Left lung (tissue), 10 donors: ENCODE data around the gene DYRK1A. TPM values are rescaled to one million over a fixed set of nuclear protein-coding genes. Genes with fewer than 3 reads are reported as not detected.

Experiments used
- ATAC-seq: fragments of 200-7000 bp; cut with Tn5 transposase; one replicate; pipeline ENCODE4 v1.9.1; 2020; ENCODE audit warnings: moderate library complexity
- DNase-seq, 4 donors: peaks; one replicate each; pipeline ENCODE4 v3.0.0-alpha.2; 2013 to 2020
- H3K27ac ChIP-seq, 2 donors: fragments of 200-600 bp; sonication (generic) in 1 of 2; one replicate each; pipeline versions ENCODE4 v1.5.0 to v1.8.0; 2020 to 2021
- H3K27me3 ChIP-seq, 2 donors: fragments of 200-600 bp; sonication (generic) in 1 of 2; one replicate each; pipeline versions ENCODE4 v1.5.0 to v1.8.0; 2020 to 2021
- H3K36me3 ChIP-seq, 2 donors: fragments of 200-600 bp; sonication (generic) in 1 of 2; one replicate each; pipeline versions ENCODE4 v1.5.0 to v1.8.0; 2020 to 2021
- H3K4me1 ChIP-seq, 2 donors: fragments of 200-600 bp; one replicate each; pipeline ENCODE4 v1.8.0; 2021
- H3K4me3 ChIP-seq, 2 donors: fragments of 200-600 bp; sonication (generic) in 1 of 2; one replicate each; pipeline versions ENCODE4 v1.5.0 to v1.8.0; 2020 to 2021; ENCODE audit warnings: mild to moderate bottlenecking in 1 of 2
- H3K9me3 ChIP-seq, 2 donors: fragments of 200-600 bp; sonication (generic) in 1 of 2; one replicate each; pipeline versions ENCODE4 v1.5.0 to v1.8.0; 2020 to 2021
- CTCF ChIP-seq, 2 donors: fragments of 200-600 bp; sonication (generic) in 1 of 2; IDR thresholded peaks; one replicate each; pipeline versions ENCODE4 v1.5.0 to v1.8.0; 2021; ENCODE audit warnings: antibody characterized with exemption in 2 of 2
- intact Hi-C, 2 donors: fragments of 100-400 bp; cut with DNase I; formaldehyde crosslinking; loops; one replicate each; pipeline versions ENCODE4 v1.11.2 to v1.14.2; 2022
- polyA plus RNA-seq, 6 donors: library from polyadenylated mRNA; unstranded; fragments of 120-200 nt; gene quantifications; one replicate each; pipeline ENCODE4 v1.2.1, GENCODE V29; 2013; ENCODE audit not compliant: insufficient read length in 6 of 6
- total RNA-seq, 2 donors: library from RNA; stranded (reverse); fragmentation: NEBNext Ultra II Directional; extraction: Animal tissue kit (Norgen Biotek cat#: 25700); gene quantifications; one replicate each; pipeline ENCODE4 v1.2.1, GENCODE V29; 2021
- donor health status: DM: no; HTN: yes; CAD: no.
- donor health status: DM: no; HTN: no; CAD: no.

The DYRK1A gene
- total and polyA plus RNA-seq, 8 donors = 57.0 to 69.9 (median 65.8) TPM

- Histone ChIP-seq H3K4me1 (peaks cover 5 to 8% of the 10 kb centered on the region in 2 donors), H3K4me3 (no peak overlapping the region), H3K27me3 (peaks cover 0 to 33% of the 10 kb centered on the region in 2 donors), H3K27ac (no peak overlapping the region), H3K36me3 (no peaks in the 10 kb centered on the region), H3K9me3 (peaks cover 0 to 12% of the 10 kb centered on the region in 2 donors)
- DNase-seq (peak in 2 of 4 donors; percentile 59 to 71), ATAC-seq (peak; percentile 88)
- intact Hi-C loops = no loop called here
- no peak for TF ChIP-seq CTCF (IDR thresholded peaks at IDR 0.05)
Measured at GRCh38 chr21:37532868-37533780, 166.6 kb downstream of the DYRK1A start.

- H3K27ac ChIP-seq = no peak overlapping the region
- H3K4me1 ChIP-seq = peaks cover 5 to 8% of the 10 kb centered on the region in 2 donors
- no peak for TF ChIP-seq CTCF (IDR thresholded peaks at IDR 0.05)
- H3K4me3 ChIP-seq = no peak overlapping the region
- intact Hi-C loops = no loop called here
- H3K36me3 ChIP-seq = no peaks in the 10 kb centered on the region
- H3K9me3 ChIP-seq = peaks cover 0 to 12% of the 10 kb centered on the region in 2 donors
- ATAC-seq (no peak), DNase-seq (no peak)
- H3K27me3 ChIP-seq = peaks cover 0 to 32% of the 10 kb centered on the region in 2 donors
Measured at GRCh38 chr21:37534431-37534830, 167.9 kb downstream of the DYRK1A start.

GRCh38 chr21:37535130-37535529 lies 168.6 kb downstream of the DYRK1A start:
- ATAC-seq (no peak), DNase-seq (no peak)
- TF ChIP-seq CTCF (IDR thresholded peaks at IDR 0.05) = no peak
- no peaks in the 10 kb centered on the region for H3K36me3 ChIP-seq
- intact Hi-C loops = no loop called here
- H3K27ac ChIP-seq = no peak overlapping the region
- H3K4me1 ChIP-seq = peaks cover 5 to 8% of the 10 kb centered on the region in 2 donors
- peaks cover 0 to 26% of the 10 kb centered on the region in 2 donors for H3K27me3 ChIP-seq
- no peak overlapping the region for H3K4me3 ChIP-seq
- peaks cover 0 to 12% of the 10 kb centered on the region in 2 donors for H3K9me3 ChIP-seq

GRCh38 chr21:37535672-37536071 lies 169.1 kb downstream of the DYRK1A start:
- DNase-seq = no peak
- Histone ChIP-seq H3K4me1 (peaks cover 5 to 8% of the 10 kb centered on the region in 2 donors), H3K4me3 (no peak overlapping the region), H3K27ac (no peak overlapping the region), H3K36me3 (no peaks in the 10 kb centered on the region), H3K9me3 (peaks cover 0 to 12% of the 10 kb centered on the region in 2 donors), H3K27me3 (peaks cover 0 to 20% of the 10 kb centered on the region in 2 donors)
- no peak for TF ChIP-seq CTCF (IDR thresholded peaks at IDR 0.05)
- no peak for ATAC-seq
- intact Hi-C loops = no loop called here

- ATAC-seq (no peak), DNase-seq (no peak)
- Histone ChIP-seq H3K36me3 (no peaks in the 10 kb centered on the region), H3K27me3 (peaks cover 0 to 9% of the 10 kb centered on the region in 2 donors), H3K27ac (no peak overlapping the region), H3K4me3 (no peak overlapping the region), H3K9me3 (peaks cover 0 to 12% of the 10 kb centered on the region in 2 donors), H3K4me1 (peaks cover 0 to under 1% of the 10 kb centered on the region in 2 donors)
- intact Hi-C loops = no loop called here
- no peak for TF ChIP-seq CTCF (IDR thresholded peaks at IDR 0.05)
Measured at GRCh38 chr21:37536616-37537278, 170.2 kb downstream of the DYRK1A start.
